Naive B cell (primary cell): ENCODE results near the gene PSD. TPM values are rescaled to one million over a fixed set of nuclear protein-coding genes. Genes with fewer than 3 reads are reported as not detected.
A peak's percentile ranks its signal among the peaks of the same experiment; 100 is the strongest.

Experiments used
- ATAC-seq, 2 donors: fragments of 150-1000 bp; cut with Tn5 transposase; 2 replicates each; pipeline ENCODE4 v1.10.0; 2021; ENCODE audit warnings: low read depth in 2 of 2, mild to moderate bottlenecking in 2 of 2, moderate library complexity in 2 of 2
- DNase-seq: peaks from one replicate; pipeline ENCODE4 v3.0.0; 2022
- H3K27ac Mint-ChIP-seq, 6 donors: one replicate each; pipeline ENCODE4 v1.8.0; 2020 to 2022; ENCODE audit warnings: mild to moderate bottlenecking in 6 of 6, mixed read lengths in 6 of 6, moderate library complexity in 5 of 6, inconsistent platforms in 2 of 6
- H3K27me3 Mint-ChIP-seq, 3 donors: one replicate each; pipeline ENCODE4 v1.8.0; 2021 to 2022; ENCODE audit warnings: mixed read lengths in 3 of 3, mild to moderate bottlenecking in 1 of 3
- H3K36me3 Mint-ChIP-seq, 2 donors: one replicate each; pipeline ENCODE4 v1.8.0; 2020 to 2022; ENCODE audit warnings: mixed read lengths in 2 of 2, inconsistent platforms in 1 of 2, mild to moderate bottlenecking in 1 of 2
- H3K4me1 Mint-ChIP-seq, 3 donors: one replicate each; pipeline ENCODE4 v1.8.0; 2020 to 2022; ENCODE audit warnings: mixed read lengths in 3 of 3, inconsistent platforms in 1 of 3, mild to moderate bottlenecking in 1 of 3, moderate library complexity in 1 of 3
- H3K4me3 Mint-ChIP-seq, 8 donors: one replicate each; pipeline ENCODE4 v1.8.0; 2020 to 2022; ENCODE audit warnings: mild to moderate bottlenecking in 8 of 8, mixed read lengths in 8 of 8, moderate library complexity in 8 of 8, inconsistent platforms in 2 of 8
- H3K9me3 Mint-ChIP-seq, 7 donors: one replicate each; pipeline ENCODE4 v1.8.0; 2020 to 2022; ENCODE audit warnings: mixed read lengths in 7 of 7, mild to moderate bottlenecking in 5 of 7, inconsistent platforms in 2 of 7, moderate library complexity in 1 of 7
- polyA plus RNA-seq, 6 donors: library from polyadenylated mRNA; unstranded; fragments of 300-500 nt; fragmentation: Illumina TruSeq; gene quantifications; one replicate each; pipeline ENCODE4 v1.2.3, GENCODE V29; 2021; ENCODE audit warnings: low read depth in 6 of 6

The PSD gene
- polyA plus RNA-seq, 6 donors from 2014 or later = 0.66 to 2.3 (median 1.5) TPM

- no peak for DNase-seq
- no peak overlapping the region for H3K27ac Mint-ChIP-seq
- H3K9me3 Mint-ChIP-seq = no peaks in the 10 kb centered on the region
Measured at GRCh38 chr10:102403115-102403514, 15.5 kb downstream of the PSD start.

GRCh38 chr10:102402512-102402896, 16.1 kb downstream of the PSD start:
- Mint-ChIP-seq H3K4me3 (no peak overlapping the region), H3K4me1 (peaks cover 33 to 50% (median 36%) of the 10 kb centered on the region in 3 donors), H3K27ac (peak overlapping the region in 2 of 6 donors; percentile 47 to 100), H3K9me3 (no peaks in the 10 kb centered on the region), H3K27me3 (peaks cover 1 to 9% (median 7%) of the 10 kb centered on the region in 3 donors), H3K36me3 (peaks cover 0 to 8% of the 10 kb centered on the region in 2 donors)
- DNase-seq (no peak), ATAC-seq (no peak)

More at GRCh38 chr10:102403115-102403514, 15.5 kb downstream of the PSD start:
- peak overlapping the region in 1 of 8 donors; percentile 49 for H3K4me3 Mint-ChIP-seq
- peaks cover 7 to 15% (median 13%) of the 10 kb centered on the region in 3 donors for H3K27me3 Mint-ChIP-seq
- H3K4me1 Mint-ChIP-seq = peaks cover 31 to 47% (median 32%) of the 10 kb centered on the region in 3 donors
- ATAC-seq = no peak
- H3K36me3 Mint-ChIP-seq = peaks cover 0 to 5% of the 10 kb centered on the region in 2 donors

GRCh38 chr10:102401735-102402511, 16.7 kb downstream of the PSD start:
- peaks cover 0 to 3% (median 1%) of the 10 kb centered on the region in 3 donors for H3K27me3 Mint-ChIP-seq
- ATAC-seq (no peak), DNase-seq (no peak)
- peaks cover 35 to 51% (median 40%) of the 10 kb centered on the region in 3 donors for H3K4me1 Mint-ChIP-seq
- H3K9me3 Mint-ChIP-seq = no peaks in the 10 kb centered on the region
- peak overlapping the region in 3 of 8 donors; percentile 4 to 30 (median 25) for H3K4me3 Mint-ChIP-seq
- peak overlapping the region in 3 of 6 donors; percentile 47 to 100 (median 73) for H3K27ac Mint-ChIP-seq
- H3K36me3 Mint-ChIP-seq = peaks cover 0 to 8% of the 10 kb centered on the region in 2 donors

- Mint-ChIP-seq H3K27ac (peak overlapping the region in 2 of 6 donors; percentile 73 to 100), H3K4me1 (peaks cover 37 to 52% (median 46%) of the 10 kb centered on the region in 3 donors), H3K9me3 (no peaks in the 10 kb centered on the region), H3K27me3 (no peaks in the 10 kb centered on the region), H3K4me3 (peak overlapping the region in 2 of 8 donors; percentile 4 to 30), H3K36me3 (peaks cover 0 to 8% of the 10 kb centered on the region in 2 donors)
- ATAC-seq = no peak
- DNase-seq = no peak
Measured at GRCh38 chr10:102401342-102401654, 17.3 kb downstream of the PSD start.

GRCh38 chr10:102400598-102401341, 17.8 kb downstream of the PSD start:
- ATAC-seq = no peak
- H3K4me1 Mint-ChIP-seq = peaks cover 38 to 53% (median 51%) of the 10 kb centered on the region in 3 donors
- no peaks in the 10 kb centered on the region for H3K9me3 Mint-ChIP-seq

GRCh38 chr10:102400076-102400475, 18.5 kb downstream of the PSD start:
- H3K36me3 Mint-ChIP-seq = peaks cover 0 to 8% of the 10 kb centered on the region in 2 donors
- H3K27ac Mint-ChIP-seq = peak overlapping the region in 4 of 6 donors; percentile 38 to 100 (median 92)
- H3K4me3 Mint-ChIP-seq = peak overlapping the region in 7 of 8 donors; percentile 15 to 99 (median 64)
- no peaks in the 10 kb centered on the region for H3K9me3 Mint-ChIP-seq
- DNase-seq (no peak), ATAC-seq (no peak)
- H3K27me3 Mint-ChIP-seq = no peaks in the 10 kb centered on the region
- H3K4me1 Mint-ChIP-seq = peaks cover 35 to 51% (median 48%) of the 10 kb centered on the region in 3 donors

More at GRCh38 chr10:102400598-102401341, 17.8 kb downstream of the PSD start:
- H3K27ac Mint-ChIP-seq = peak overlapping the region in 3 of 6 donors; percentile 4 to 100 (median 88)
- no peaks in the 10 kb centered on the region for H3K27me3 Mint-ChIP-seq
- H3K4me3 Mint-ChIP-seq = peak overlapping the region in 2 of 8 donors; percentile 30 to 51
- DNase-seq = no peak
- H3K36me3 Mint-ChIP-seq = peaks cover 0 to 8% of the 10 kb centered on the region in 2 donors

- no peaks in the 10 kb centered on the region for H3K27me3 Mint-ChIP-seq
Measured at GRCh38 chr10:102399217-102400021, 19.2 kb downstream of the PSD start.

GRCh38 chr10:102398172-102399020, 20.2 kb downstream of the PSD start:
- peaks cover 0 to 8% of the 10 kb centered on the region in 2 donors for H3K36me3 Mint-ChIP-seq
- H3K4me3 Mint-ChIP-seq = peak overlapping the region; percentile 66 to 99 (median 77)
- ATAC-seq = no peak
- H3K27ac Mint-ChIP-seq = peak overlapping the region; percentile 90 to 100 (median 94)
- H3K4me1 Mint-ChIP-seq = peaks cover 33 to 57% (median 53%) of the 10 kb centered on the region in 3 donors
- H3K9me3 Mint-ChIP-seq = no peaks in the 10 kb centered on the region
- DNase-seq = no peak
- no peaks in the 10 kb centered on the region for H3K27me3 Mint-ChIP-seq

More at GRCh38 chr10:102399217-102400021, 19.2 kb downstream of the PSD start:
- ATAC-seq = peak; percentile 41 to 54
- no peaks in the 10 kb centered on the region for H3K9me3 Mint-ChIP-seq
- DNase-seq = peak; percentile 87
- peak overlapping the region; percentile 74 to 99 (median 77) for H3K4me3 Mint-ChIP-seq
- H3K4me1 Mint-ChIP-seq = peaks cover 35 to 53% (median 51%) of the 10 kb centered on the region in 3 donors
- H3K36me3 Mint-ChIP-seq = peaks cover 0 to 8% of the 10 kb centered on the region in 2 donors
- H3K27ac Mint-ChIP-seq = peak overlapping the region; percentile 77 to 100 (median 94)

- Mint-ChIP-seq H3K36me3 (peaks cover 0 to 8% of the 10 kb centered on the region in 2 donors), H3K27me3 (no peaks in the 10 kb centered on the region), H3K4me3 (peak overlapping the region; percentile 59 to 99 (median 98)), H3K4me1 (peaks cover 38 to 61% (median 60%) of the 10 kb centered on the region in 3 donors), H3K27ac (peak overlapping the region; percentile 92 to 100 (median 100)), H3K9me3 (no peaks in the 10 kb centered on the region)
- DNase-seq (no peak), ATAC-seq (no peak)
Measured at GRCh38 chr10:102397222-102398171, 21.1 kb downstream of the PSD start.

- Mint-ChIP-seq H3K9me3 (no peaks in the 10 kb centered on the region), H3K4me3 (peak overlapping the region; percentile 59 to 99 (median 98)), H3K27ac (peak overlapping the region; percentile 100), H3K4me1 (peaks cover 38 to 61% (median 60%) of the 10 kb centered on the region in 3 donors), H3K27me3 (no peaks in the 10 kb centered on the region), H3K36me3 (peaks cover 0 to 8% of the 10 kb centered on the region in 2 donors)
- no peak for DNase-seq
- ATAC-seq = no peak
Measured at GRCh38 chr10:102396730-102397151, 21.8 kb downstream of the PSD start.

- DNase-seq (no peak), ATAC-seq (no peak)
- peak overlapping the region; percentile 92 to 99 (median 98) for H3K4me3 Mint-ChIP-seq
- H3K4me1 Mint-ChIP-seq = peaks cover 38 to 59% (median 57%) of the 10 kb centered on the region in 3 donors
- peaks cover 0 to 8% of the 10 kb centered on the region in 2 donors for H3K36me3 Mint-ChIP-seq
- H3K9me3 Mint-ChIP-seq = no peaks in the 10 kb centered on the region
- no peaks in the 10 kb centered on the region for H3K27me3 Mint-ChIP-seq
- peak overlapping the region; percentile 100 for H3K27ac Mint-ChIP-seq
Measured at GRCh38 chr10:102396317-102396650, 22.3 kb downstream of the PSD start.
